GM10266 (cell line): ENCODE results near the gene EIPR1.

Source experiments
- DNase-seq: peaks from one replicate; pipeline ENCODE4 v3.0.0; 2012; ENCODE audit errors: extremely low spot score
- CTCF ChIP-seq: IDR thresholded peaks from 2 replicates; pipeline ENCODE4 v1.5.1; 2012; ENCODE audit warnings: mild to moderate bottlenecking, low read depth; ENCODE audit not compliant: control insufficient read depth, insufficient read depth; ENCODE audit errors: missing control alignments

Gene EIPR1

GRCh38 chr2:3311601-3312000 is 66.0 kb downstream of the EIPR1 start:
- TF ChIP-seq CTCF, result no peak
- DNase-seq, result no peak

- DNase-seq, result no peak
- no peak for TF ChIP-seq CTCF
Observed at GRCh38 chr2:3309496-3310355, 67.9 kb downstream of the EIPR1 start.

GRCh38 chr2:3307901-3308300 is 69.7 kb downstream of the EIPR1 start:
- no peak for TF ChIP-seq CTCF
- no peak for DNase-seq

- no peak for TF ChIP-seq CTCF
- DNase-seq, result no peak
Observed at GRCh38 chr2:3307236-3307635, 70.4 kb downstream of the EIPR1 start.

GRCh38 chr2:3305952-3306351 is 71.7 kb downstream of the EIPR1 start:
- no peak for DNase-seq
- TF ChIP-seq CTCF, result no peak

GRCh38 chr2:3305431-3305830 is 72.2 kb downstream of the EIPR1 start:
- no peak for TF ChIP-seq CTCF
- DNase-seq, result no peak
